Stomach (tissue), 9 donors: ENCODE measurements around the gene RASGRP3. TPM values are rescaled to one million over a fixed set of nuclear protein-coding genes. Genes with fewer than 3 reads are reported as not detected.
A peak's percentile ranks its signal among the peaks of the same experiment; 100 is the strongest.

Source experiments
- DNase-seq, 2 donors: peaks; one replicate each; pipeline versions ENCODE4 v3.0.0 to v3.0.0-alpha.2; 2013 to 2019
- H3K27ac ChIP-seq, 5 donors: fragments of 200-600 bp in 4 of 5; sonication (generic) in 4 of 5; one replicate each; pipeline ENCODE4 v1.5.1; 2013 to 2019; ENCODE audit warnings: mild to moderate bottlenecking in 1 of 5, moderate library complexity in 1 of 5
- H3K27me3 ChIP-seq, 3 donors: fragments of 200-600 bp; sonication (generic); one replicate each; pipeline ENCODE4 v1.5.1; 2017 to 2019; ENCODE audit warnings: mixed run types in 1 of 3
- H3K36me3 ChIP-seq, 4 donors: fragments of 200-600 bp; sonication (generic); 1 replicate in 3 of 4; 2 replicates in 1 of 4; pipeline ENCODE4 v1.5.1; 2016 to 2019
- H3K4me1 ChIP-seq, 4 donors: fragments of 200-600 bp; sonication (generic); one replicate each; pipeline ENCODE4 v1.5.1; 2016 to 2019
- H3K4me3 ChIP-seq, 4 donors: fragments of 200-600 bp; sonication (generic) in 3 of 4; one replicate each; pipeline ENCODE4 v1.5.1; 2016 to 2019; ENCODE audit warnings: mild to moderate bottlenecking in 1 of 4
- H3K9me3 ChIP-seq, 4 donors: fragments of 200-600 bp; sonication (generic); one replicate each; pipeline ENCODE4 v1.5.1; 2016 to 2019
- CTCF ChIP-seq, 7 experiments: fragments of 450-650 bp in 4 of 7; fragments of 200-600 bp in 3 of 7; sonication (generic) in 3 of 7; IDR thresholded peaks; one replicate each; pipeline ENCODE4 v1.5.1; 2016 to 2019; ENCODE audit warnings: antibody characterized with exemption in 7 of 7, control low read depth in 2 of 7, mild to moderate bottlenecking in 1 of 7
- EP300 ChIP-seq: sonication (generic); formaldehyde crosslinking; IDR thresholded peaks from one replicate; pipeline ENCODE4 v1.6.1; 2017; ENCODE audit warnings: antibody characterized with exemption
- POLR2A ChIP-seq, 4 donors: fragments of 450-650 bp; IDR thresholded peaks; one replicate each; pipeline ENCODE4 v1.6.1; 2016; ENCODE audit warnings: antibody characterized with exemption in 4 of 4, control low read depth in 2 of 4, mild to moderate bottlenecking in 1 of 4, moderate library complexity in 1 of 4
- POLR2AphosphoS5 ChIP-seq, 3 donors: sonication (generic); formaldehyde crosslinking; IDR thresholded peaks; one replicate each; pipeline ENCODE4 v1.6.1; 2016; ENCODE audit warnings: antibody characterized with exemption in 3 of 3
- WGBS, 5 donors: extraction: QIAGEN DNeasy Blood & Tissue Kit in 3 of 5; methylation state at CpG; one replicate each; pipeline versions ENCODE4 v1.1.5 to v1.1.7; 2013 to 2018; 5-methylcytosine and 5-hydroxymethylcytosine counted together
- intact Hi-C: fragments of 100-400 bp; cut with DNase I; formaldehyde crosslinking; loops from one replicate; pipeline ENCODE4 v1.15.1; 2023; ENCODE audit warnings: low total_unique reads
- polyA plus RNA-seq, 3 donors: library from polyadenylated mRNA; stranded (reverse); fragments of 200-250 nt; gene quantifications; one replicate each; pipeline ENCODE4 v1.2.3, GENCODE V29; 2013
- total RNA-seq, 5 donors: library from RNA; depleted of rRNA; stranded (reverse); fragments of >200 nt; gene quantifications; one replicate each; pipeline versions ENCODE4 v1.1.0 to v1.2.3, GENCODE V29; 2014 to 2016
- donor health status: healthy with polysubstance abuse.
- donor health status: Bipolar disorder and iron deficiency.
- donor health status: healthy.

Gene RASGRP3
- total and polyA plus RNA-seq, 8 donors = 0.29 to 51.3 (median 10.1) TPM

- H3K27me3 ChIP-seq = no peaks in the 10 kb centered on the region
- H3K36me3 ChIP-seq = no peaks in the 10 kb centered on the region
- intact Hi-C loops = no loop called here
- H3K27ac ChIP-seq = no peak overlapping the region
- TF ChIP-seq EP300 (no peak), POLR2AphosphoS5 (IDR thresholded peaks at IDR 0.05) (no peak), POLR2A (IDR thresholded peaks at IDR 0.05) (no peak), CTCF (IDR thresholded peaks at IDR 0.05) (no peak)
- H3K4me1 ChIP-seq = no peaks in the 10 kb centered on the region
- 79 to 97% (median 91%) methylated on average over 2 of the region's 2 CpGs for WGBS, 5 donors
- H3K4me3 ChIP-seq = no peak overlapping the region
- H3K9me3 ChIP-seq = no peaks in the 10 kb centered on the region
- DNase-seq = no peak
Measured at GRCh38 chr2:33432871-33433270, 43.6 kb upstream of the RASGRP3 start.

GRCh38 chr2:33433279-33434235, 42.9 kb upstream of the RASGRP3 start:
- intact Hi-C loops = no loop called here
- Histone ChIP-seq H3K27me3 (no peaks in the 10 kb centered on the region), H3K36me3 (no peaks in the 10 kb centered on the region), H3K4me3 (no peak overlapping the region), H3K9me3 (no peaks in the 10 kb centered on the region), H3K4me1 (no peaks in the 10 kb centered on the region), H3K27ac (no peak overlapping the region)
- DNase-seq = peak in 1 of 2 donors; percentile 51
- TF ChIP-seq POLR2A (IDR thresholded peaks at IDR 0.05) (no peak), CTCF (IDR thresholded peaks at IDR 0.05) (no peak), EP300 (no peak), POLR2AphosphoS5 (IDR thresholded peaks at IDR 0.05) (no peak)
- 73 to 87% (median 81%) methylated on average over 7 of the region's 7 CpGs for WGBS, 5 donors

GRCh38 chr2:33435518-33435917, 40.9 kb upstream of the RASGRP3 start:
- intact Hi-C loops = no loop called here
- DNase-seq = no peak
- Histone ChIP-seq H3K9me3 (no peaks in the 10 kb centered on the region), H3K4me1 (no peaks in the 10 kb centered on the region), H3K36me3 (no peaks in the 10 kb centered on the region), H3K4me3 (no peak overlapping the region), H3K27ac (no peak overlapping the region), H3K27me3 (no peaks in the 10 kb centered on the region)
- TF ChIP-seq POLR2A (IDR thresholded peaks at IDR 0.05) (no peak), POLR2AphosphoS5 (IDR thresholded peaks at IDR 0.05) (no peak)
- WGBS, 5 donors = 43 to 79% (median 59%) methylated on average over 8 of the region's 8 CpGs

- DNase-seq = no peak
- TF ChIP-seq POLR2A (IDR thresholded peaks at IDR 0.05) (no peak), CTCF (IDR thresholded peaks at IDR 0.05) (no peak), EP300 (no peak), POLR2AphosphoS5 (IDR thresholded peaks at IDR 0.05) (no peak)
- peak overlapping the region in 1 of 5 donors; percentile 9 for H3K27ac ChIP-seq
- no peak overlapping the region for H3K4me3 ChIP-seq
- no peaks in the 10 kb centered on the region for H3K27me3 ChIP-seq
- H3K9me3 ChIP-seq = no peaks in the 10 kb centered on the region
- no peaks in the 10 kb centered on the region for H3K4me1 ChIP-seq
- no peaks in the 10 kb centered on the region for H3K36me3 ChIP-seq
- 20 to 49% (median 38%) methylated on average over 1 of the region's 1 CpG for WGBS, 5 donors
- intact Hi-C loops = no loop called here
Measured at GRCh38 chr2:33436083-33436482, 40.4 kb upstream of the RASGRP3 start.

GRCh38 chr2:33437297-33437696, 39.2 kb upstream of the RASGRP3 start:
- intact Hi-C loops = no loop called here
- TF ChIP-seq CTCF (IDR thresholded peaks at IDR 0.05) (no peak), POLR2AphosphoS5 (IDR thresholded peaks at IDR 0.05) (peak in 1 of 3 donors; percentile 35)
- no peak overlapping the region for H3K4me3 ChIP-seq
- no peaks in the 10 kb centered on the region for H3K4me1 ChIP-seq
- H3K36me3 ChIP-seq = no peaks in the 10 kb centered on the region
- WGBS, 5 donors = 44 to 63% (median 55%) methylated on average over 4 of the region's 4 CpGs
- DNase-seq = no peak
- no peaks in the 10 kb centered on the region for H3K9me3 ChIP-seq
- no peaks in the 10 kb centered on the region for H3K27me3 ChIP-seq
- peak overlapping the region in 3 of 5 donors; percentile 2 to 55 (median 13) for H3K27ac ChIP-seq
